Effector memory CD8-positive, alpha-beta T cell (primary cell): ENCODE measurements around the gene PRKCG.

Experiments
- ATAC-seq: fragments of 150-1000 bp; cut with Tn5 transposase; replicated peaks from 2 replicates; pipeline ENCODE4 v1.10.0; 2021; ENCODE audit warnings: mild to moderate bottlenecking, moderate library complexity
- DNase-seq, 3 experiments: peaks; one replicate each; pipeline ENCODE4 v3.0.0; 2021
- H3K27ac Mint-ChIP-seq, 2 donors: one replicate each; pipeline ENCODE4 v1.8.0; 2022; ENCODE audit warnings: mild to moderate bottlenecking in 2 of 2, mixed read lengths in 2 of 2, moderate library complexity in 2 of 2
- H3K27me3 Mint-ChIP-seq, 2 donors: one replicate each; pipeline ENCODE4 v1.8.0; 2022; ENCODE audit warnings: mixed read lengths in 2 of 2
- H3K36me3 Mint-ChIP-seq: one replicate; pipeline ENCODE4 v1.8.0; 2022; ENCODE audit warnings: mild to moderate bottlenecking, moderate library complexity, mixed read lengths; ENCODE audit not compliant: insufficient read depth
- H3K4me1 Mint-ChIP-seq, 2 donors: one replicate each; pipeline ENCODE4 v1.8.0; 2022; ENCODE audit warnings: low read depth in 2 of 2, mixed read lengths in 2 of 2
- H3K4me3 Mint-ChIP-seq, 2 donors: one replicate each; pipeline ENCODE4 v1.8.0; 2022; ENCODE audit warnings: mild to moderate bottlenecking in 2 of 2, mixed read lengths in 2 of 2, moderate library complexity in 2 of 2
- H3K9me3 Mint-ChIP-seq, 2 donors: one replicate each; pipeline ENCODE4 v1.8.0; 2022; ENCODE audit warnings: mixed read lengths in 2 of 2

Gene PRKCG

GRCh38 chr19:53876651-53877224, 5.3 kb upstream of the PRKCG start:
- H3K27me3 Mint-ChIP-seq, result no peaks in the 10 kb centered on the region
- peak overlapping the region in 1 of 2 donors; percentile 48 for H3K4me3 Mint-ChIP-seq
- peak overlapping the region; percentile 93 to 100 for H3K27ac Mint-ChIP-seq
- H3K9me3 Mint-ChIP-seq, result peaks cover 0 to 2% of the 10 kb centered on the region in 2 donors
- no peak for DNase-seq
- ATAC-seq, result no peak
- H3K36me3 Mint-ChIP-seq, result peaks cover 74% of the 10 kb centered on the region
- H3K4me1 Mint-ChIP-seq, result peaks cover 38% of the 10 kb centered on the region in 2 donors

DNA sequence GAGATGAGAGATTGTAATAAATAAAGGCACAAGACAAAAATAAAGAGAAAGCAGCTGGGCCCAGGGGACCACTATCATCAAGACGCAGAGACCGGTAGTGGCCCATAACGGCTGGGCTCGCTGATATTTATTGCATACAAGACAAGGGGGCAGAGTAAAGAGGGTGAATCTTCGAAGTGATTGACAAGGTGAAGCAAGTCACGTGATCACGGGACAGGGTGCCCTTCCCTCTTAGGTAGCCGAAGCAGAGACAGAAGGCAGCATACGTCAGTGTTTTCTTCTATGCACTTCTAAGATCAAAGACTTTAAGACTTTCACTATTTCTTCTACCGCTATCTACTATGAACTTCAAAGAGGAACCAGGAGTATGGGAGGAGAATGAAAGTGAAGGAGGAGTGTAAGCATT, 4.6 kb upstream of the PRKCG start:
- Mint-ChIP-seq H3K9me3 (peaks cover 0 to 2% of the 10 kb centered on the region in 2 donors), H3K4me3 (peak overlapping the region; percentile 17 to 48), H3K27me3 (no peaks in the 10 kb centered on the region), H3K4me1 (peaks cover 38% of the 10 kb centered on the region in 2 donors), H3K27ac (peak overlapping the region; percentile 93 to 100), H3K36me3 (peaks cover 68% of the 10 kb centered on the region)
- DNase-seq, result peak in 2 of 3 experiments; percentile 23 to 26
- no peak for ATAC-seq

DNA sequence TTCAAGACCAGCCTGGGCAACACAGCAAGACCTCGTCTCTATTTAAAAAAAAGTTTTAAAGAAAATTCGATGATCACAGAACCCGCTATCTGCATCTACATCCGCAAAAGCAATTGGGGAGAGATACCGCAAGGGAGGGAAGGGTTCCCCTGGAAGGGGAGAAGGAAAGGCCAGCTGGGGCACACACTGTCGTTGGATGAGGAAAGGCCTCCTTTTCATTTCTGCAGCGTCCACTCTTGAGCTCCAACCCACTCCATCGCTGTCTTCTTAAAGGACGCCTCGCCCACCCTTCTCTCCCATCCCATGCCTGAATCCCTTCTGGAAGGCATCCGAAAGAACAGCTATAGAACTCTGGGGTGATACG, 3.2 kb upstream of the PRKCG start:
- peaks cover 0 to 2% of the 10 kb centered on the region in 2 donors for H3K9me3 Mint-ChIP-seq
- H3K4me1 Mint-ChIP-seq, result peaks cover 32 to 38% of the 10 kb centered on the region in 2 donors
- peaks cover 11 to 13% of the 10 kb centered on the region in 2 donors for H3K27me3 Mint-ChIP-seq
- DNase-seq (no peak), ATAC-seq (no peak)
- no peak overlapping the region for H3K4me3 Mint-ChIP-seq
- H3K36me3 Mint-ChIP-seq, result peaks cover 54% of the 10 kb centered on the region
- no peak overlapping the region for H3K27ac Mint-ChIP-seq

- Mint-ChIP-seq H3K27ac (no peak overlapping the region), H3K4me3 (no peak overlapping the region), H3K9me3 (peaks cover 0 to 2% of the 10 kb centered on the region in 2 donors), H3K27me3 (peaks cover 17 to 20% of the 10 kb centered on the region in 2 donors), H3K36me3 (peaks cover 47% of the 10 kb centered on the region), H3K4me1 (peaks cover 27 to 34% of the 10 kb centered on the region in 2 donors)
- peak; percentile 73 for ATAC-seq
- DNase-seq, result peak; percentile 76 to 77 (median 77)
Measured at GRCh38 chr19:53879140-53880081, 2.6 kb upstream of the PRKCG start.

DNA sequence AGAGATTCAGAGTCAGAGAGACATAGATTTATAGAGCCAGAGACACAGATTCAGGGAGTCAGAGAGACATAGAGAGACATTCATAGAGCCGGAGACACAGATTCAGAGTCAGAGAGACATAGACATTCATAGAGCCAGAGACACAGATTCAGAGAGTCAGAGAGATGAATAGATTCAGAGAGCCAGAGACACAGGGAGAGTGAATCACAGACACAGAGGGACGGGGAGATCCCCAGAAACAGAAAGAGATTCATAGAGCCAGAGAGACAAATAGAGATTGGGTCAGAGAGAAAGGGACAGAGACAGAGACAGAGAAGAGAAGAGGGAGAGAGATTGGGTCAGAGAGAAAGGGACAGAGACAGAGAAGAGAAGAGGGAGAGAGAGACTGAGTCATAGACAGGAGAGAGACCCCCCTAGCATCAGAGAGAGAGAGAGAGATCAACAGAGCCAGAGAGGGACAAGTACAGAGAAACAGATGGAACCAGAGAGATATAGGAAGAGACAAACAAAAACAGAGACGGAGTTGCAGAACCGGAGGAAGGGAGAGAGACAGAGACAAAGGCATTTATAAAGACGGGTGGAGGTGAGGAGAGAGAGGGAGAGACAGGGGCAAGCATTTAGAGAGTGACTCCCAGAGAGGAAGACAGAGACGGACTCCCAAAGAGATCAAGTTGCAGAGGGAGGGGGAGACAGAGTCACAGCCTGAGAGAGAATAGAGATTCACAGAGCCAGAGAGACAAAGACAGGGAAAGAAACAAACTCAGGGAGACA, 1.1 kb upstream of the PRKCG start:
- Mint-ChIP-seq H3K27ac (no peak overlapping the region), H3K36me3 (peaks cover 32% of the 10 kb centered on the region), H3K9me3 (no peaks in the 10 kb centered on the region), H3K4me1 (peaks cover 17 to 23% of the 10 kb centered on the region in 2 donors), H3K27me3 (peaks cover 21 to 25% of the 10 kb centered on the region in 2 donors), H3K4me3 (no peak overlapping the region)
- DNase-seq (no peak), ATAC-seq (no peak)

GRCh38 chr19:53882391-53883050, 524 bp downstream of the PRKCG start:
- Mint-ChIP-seq H3K4me1 (peaks cover 9 to 15% of the 10 kb centered on the region in 2 donors), H3K27ac (no peak overlapping the region), H3K4me3 (no peak overlapping the region), H3K9me3 (no peaks in the 10 kb centered on the region), H3K27me3 (peaks cover 21 to 25% of the 10 kb centered on the region in 2 donors), H3K36me3 (peaks cover 16% of the 10 kb centered on the region)
- no peak for ATAC-seq
- DNase-seq, result no peak

GRCh38 chr19:53883231-53883661, 1.2 kb downstream of the PRKCG start:
- H3K27ac Mint-ChIP-seq, result peak overlapping the region in 1 of 2 donors; percentile 3
- DNase-seq, result peak in 1 of 3 experiments; percentile 39

DNA sequence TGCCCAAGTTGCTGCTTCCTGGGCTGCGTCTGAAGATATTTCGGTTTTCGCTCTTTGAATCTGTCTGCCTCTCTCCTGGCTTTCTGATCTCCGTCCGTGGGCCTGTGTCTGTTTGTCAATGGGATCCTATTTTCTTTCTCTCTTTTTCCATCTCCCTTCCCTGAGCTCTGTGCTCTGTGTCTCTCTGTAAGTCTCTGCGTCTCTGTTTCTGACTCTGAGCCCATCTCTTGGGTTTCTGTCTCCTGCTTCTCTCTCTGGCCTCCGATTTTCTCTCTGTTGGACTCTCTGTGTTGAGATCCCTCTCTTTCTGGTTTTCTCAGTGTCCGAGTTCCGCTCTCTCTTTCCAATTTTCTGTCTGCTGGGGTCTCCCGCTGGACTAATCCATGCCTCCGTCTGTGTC, 1.7 kb downstream of the PRKCG start:
- H3K27ac Mint-ChIP-seq, result peak overlapping the region; percentile 3 to 15
- peaks cover 21 to 25% of the 10 kb centered on the region in 2 donors for H3K27me3 Mint-ChIP-seq
- ATAC-seq (no peak), DNase-seq (no peak)
- peaks cover 9 to 15% of the 10 kb centered on the region in 2 donors for H3K4me1 Mint-ChIP-seq
- H3K4me3 Mint-ChIP-seq, result peak overlapping the region in 1 of 2 donors; percentile 5
- no peaks in the 10 kb centered on the region for H3K9me3 Mint-ChIP-seq
- H3K36me3 Mint-ChIP-seq, result peaks cover 7% of the 10 kb centered on the region

More at GRCh38 chr19:53883231-53883661, 1.2 kb downstream of the PRKCG start:
- Mint-ChIP-seq H3K36me3 (peaks cover 11% of the 10 kb centered on the region), H3K27me3 (peaks cover 21 to 25% of the 10 kb centered on the region in 2 donors), H3K4me1 (peaks cover 9 to 15% of the 10 kb centered on the region in 2 donors), H3K9me3 (no peaks in the 10 kb centered on the region), H3K4me3 (no peak overlapping the region)
- ATAC-seq, result peak; percentile 27

- Mint-ChIP-seq H3K27ac (peak overlapping the region in 1 of 2 donors; percentile 15), H3K27me3 (peaks cover 21 to 25% of the 10 kb centered on the region in 2 donors), H3K4me3 (no peak overlapping the region), H3K9me3 (no peaks in the 10 kb centered on the region), H3K4me1 (peaks cover 6 to 11% of the 10 kb centered on the region in 2 donors), H3K36me3 (peaks cover 2% of the 10 kb centered on the region)
- no peak for DNase-seq
- ATAC-seq, result no peak
Measured at GRCh38 chr19:53884256-53884655, 2.3 kb downstream of the PRKCG start.

- H3K4me3 Mint-ChIP-seq, result no peak overlapping the region
- no peaks in the 10 kb centered on the region for H3K9me3 Mint-ChIP-seq
- no peak for ATAC-seq
- H3K4me1 Mint-ChIP-seq, result peaks cover 7 to 13% of the 10 kb centered on the region in 2 donors
- DNase-seq, result no peak
- H3K27ac Mint-ChIP-seq, result no peak overlapping the region
- H3K27me3 Mint-ChIP-seq, result peaks cover 21 to 25% of the 10 kb centered on the region in 2 donors
- peaks cover 3% of the 10 kb centered on the region for H3K36me3 Mint-ChIP-seq
Measured at GRCh38 chr19:53885036-53885435, 3.0 kb downstream of the PRKCG start.

GRCh38 chr19:53892301-53892980, 10.4 kb downstream of the PRKCG start:
- Mint-ChIP-seq H3K4me1 (peaks cover 3 to 4% of the 10 kb centered on the region in 2 donors), H3K27me3 (peaks cover 49 to 67% of the 10 kb centered on the region in 2 donors), H3K36me3 (peaks cover 6% of the 10 kb centered on the region), H3K4me3 (no peak overlapping the region), H3K27ac (no peak overlapping the region), H3K9me3 (no peaks in the 10 kb centered on the region)
- DNase-seq, result no peak
- ATAC-seq, result no peak

GRCh38 chr19:53892981-53893325, 11.0 kb downstream of the PRKCG start:
- Mint-ChIP-seq H3K27ac (no peak overlapping the region), H3K9me3 (no peaks in the 10 kb centered on the region), H3K4me3 (no peak overlapping the region), H3K36me3 (peaks cover 5% of the 10 kb centered on the region), H3K4me1 (peaks cover 3 to 7% of the 10 kb centered on the region in 2 donors), H3K27me3 (peaks cover 54 to 72% of the 10 kb centered on the region in 2 donors)
- no peak for DNase-seq
- no peak for ATAC-seq
